Endodermal cell (in vitro differentiated cells): ENCODE measurements around the gene SLC9A3. TPM values are rescaled to one million over a fixed set of nuclear protein-coding genes. Genes with fewer than 3 reads are reported as not detected.

Experiments used
- DNase-seq: peaks from one replicate; pipeline ENCODE4 v3.0.0-alpha.2; 2017
- H3K27ac ChIP-seq: 2 replicates; pipeline ENCODE4 v1.5.1; 2013; ENCODE audit warnings: mild to moderate bottlenecking, low read depth, low read length, moderate library complexity
- H3K27me3 ChIP-seq: 2 replicates; pipeline ENCODE4 v1.6.1; 2013; ENCODE audit warnings: mild to moderate bottlenecking, low read length, moderate library complexity; ENCODE audit not compliant: insufficient read depth, control insufficient read depth, poor library complexity, severe bottlenecking
- H3K36me3 ChIP-seq: 2 replicates; pipeline ENCODE4 v1.7.0; 2013; ENCODE audit warnings: mild to moderate bottlenecking, low read length, moderate library complexity; ENCODE audit not compliant: control insufficient read depth, insufficient read depth
- H3K4me1 ChIP-seq: one replicate; pipeline ENCODE4 v1.7.0; 2013; ENCODE audit warnings: low read length; ENCODE audit not compliant: control insufficient read depth, insufficient read depth
- H3K4me3 ChIP-seq: 2 replicates; pipeline ENCODE4 v1.5.1; 2013; ENCODE audit warnings: mild to moderate bottlenecking, low read length, moderate library complexity
- H3K9ac ChIP-seq: 2 replicates; pipeline ENCODE4 v1.6.1; 2013; ENCODE audit warnings: mild to moderate bottlenecking, low read length, moderate library complexity; ENCODE audit not compliant: poor library complexity, severe bottlenecking; ENCODE audit errors: extremely low read depth
- H3K9me3 ChIP-seq: 2 replicates; pipeline ENCODE4 v1.6.1; 2013; ENCODE audit warnings: mild to moderate bottlenecking, low read length, moderate library complexity; ENCODE audit not compliant: control insufficient read depth
- H3K27ac Mint-ChIP-seq: 2 replicates; pipeline ENCODE4 v1.8.0; 2020; ENCODE audit warnings: mixed read lengths
- H3K27me3 Mint-ChIP-seq: 2 replicates; pipeline ENCODE4 v1.8.0; 2021; ENCODE audit warnings: mild to moderate bottlenecking, mixed read lengths; ENCODE audit not compliant: insufficient read depth
- H3K36me3 Mint-ChIP-seq: 2 replicates; pipeline ENCODE4 v1.8.0; 2020; ENCODE audit warnings: low read depth, mixed read lengths
- H3K4me1 Mint-ChIP-seq: 2 replicates; pipeline ENCODE4 v1.8.0; 2020; ENCODE audit warnings: mixed read lengths
- H3K4me3 Mint-ChIP-seq: 2 replicates; pipeline ENCODE4 v1.8.0; 2020; ENCODE audit warnings: mild to moderate bottlenecking, moderate library complexity, mixed read lengths
- H3K9me3 Mint-ChIP-seq: 2 replicates; pipeline ENCODE4 v1.8.0; 2020; ENCODE audit warnings: mild to moderate bottlenecking, mixed read lengths
- CTCF ChIP-seq: fragments of 200-600 bp; sonication (generic); conservative IDR thresholded peaks from 2 replicates; pipeline ENCODE4 v1.5.0; 2021; ENCODE audit warnings: antibody characterized with exemption, mild to moderate bottlenecking
- WGBS, 2 experiments: methylation state at CpG; one replicate each; pipeline versions ENCODE4 v1.1.5 to v1.1.7; 2013; ENCODE audit warnings: missing lambda C conversion rate in 2 of 2, mixed read lengths in 1 of 2; ENCODE audit not compliant: insufficient coverage in 1 of 2, insufficient read length in 1 of 2; 5-methylcytosine and 5-hydroxymethylcytosine counted together
- total RNA-seq, 2 donors: library from RNA; stranded (reverse); fragmentation: NEBNext Ultra II Directional in 1 of 2; extraction: Animal tissue kit (Norgen Biotek cat#: 25700) in 1 of 2; gene quantifications; 2 replicates in 1 of 2; 3 replicates in 1 of 2; pipeline ENCODE4 v1.2.1, GENCODE V29; 2021

Gene SLC9A3
- total RNA-seq, 2 donors from 2014 or later: 1.3 to 1.5 TPM

DNA sequence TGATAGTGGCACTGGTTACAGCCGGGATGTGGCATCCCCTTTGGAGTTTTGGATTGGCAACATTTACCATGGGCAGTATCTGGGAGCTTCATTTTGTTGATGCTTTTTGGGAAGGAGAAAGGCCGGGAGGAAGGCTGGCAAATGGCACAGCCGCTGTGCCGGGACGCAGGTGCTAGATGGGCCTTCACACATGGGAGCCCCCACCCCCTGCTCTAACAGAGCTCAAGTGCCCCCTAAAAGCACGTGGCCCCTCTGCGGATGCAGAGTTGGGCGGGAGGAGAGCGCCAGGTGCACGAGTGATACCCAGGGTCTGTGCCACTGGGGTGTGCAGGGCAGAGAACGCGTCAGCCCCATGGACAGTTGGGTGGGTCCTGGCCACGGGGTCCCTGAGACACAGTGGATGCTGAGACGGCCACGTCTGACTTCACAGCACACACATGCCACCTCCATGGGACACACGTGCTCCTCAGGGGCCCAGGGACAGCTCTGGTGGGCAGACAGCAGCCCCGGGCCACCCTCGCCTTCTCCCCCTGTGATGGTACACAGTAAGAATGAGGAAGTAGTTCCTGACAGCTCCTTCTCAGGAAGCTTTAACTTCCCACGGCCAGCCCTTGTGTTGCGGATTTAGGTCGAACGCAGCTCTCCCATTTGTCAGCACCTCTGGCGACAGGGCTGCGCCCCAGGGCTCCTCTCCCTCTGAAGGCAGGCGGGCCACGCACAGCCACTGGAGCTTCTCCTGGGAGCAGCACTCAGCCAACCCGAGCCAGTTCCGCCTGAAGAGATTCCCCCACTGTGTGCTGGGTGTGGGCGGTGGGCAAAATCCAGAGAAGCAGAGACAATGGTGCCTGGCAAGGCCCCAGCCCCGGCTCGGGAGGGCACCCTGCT is 10.8 kb downstream of the SLC9A3 start:
- WGBS, 2 experiments: 87% methylated on average over 17 to 31 of the region's 31 CpGs
- no peaks in the 10 kb centered on the region for H3K36me3 Mint-ChIP-seq
- Histone ChIP-seq H3K9me3 (no peaks in the 10 kb centered on the region), H3K27me3 (peaks cover 24% of the 10 kb centered on the region), H3K36me3 (no peaks in the 10 kb centered on the region), H3K9ac (no peak overlapping the region), H3K4me1 (peaks cover 6% of the 10 kb centered on the region), H3K4me3 (no peak overlapping the region), H3K27ac (no peak overlapping the region)
- peaks cover 25% of the 10 kb centered on the region for H3K27me3 Mint-ChIP-seq
- no peaks in the 10 kb centered on the region for H3K9me3 Mint-ChIP-seq
- no peak for TF ChIP-seq CTCF
- H3K27ac Mint-ChIP-seq: no peak overlapping the region
- DNase-seq: no peak
- no peak overlapping the region for H3K4me3 Mint-ChIP-seq
- H3K4me1 Mint-ChIP-seq: peaks cover 13% of the 10 kb centered on the region

- Mint-ChIP-seq H3K36me3 (no peaks in the 10 kb centered on the region), H3K27ac (no peak overlapping the region), H3K9me3 (peaks cover 4% of the 10 kb centered on the region), H3K4me3 (no peak overlapping the region), H3K4me1 (peaks cover 13% of the 10 kb centered on the region), H3K27me3 (peaks cover 12% of the 10 kb centered on the region)
- DNase-seq: no peak
- Histone ChIP-seq H3K27ac (no peak overlapping the region), H3K9me3 (no peaks in the 10 kb centered on the region), H3K4me1 (peaks cover 6% of the 10 kb centered on the region), H3K27me3 (peaks cover 5% of the 10 kb centered on the region), H3K9ac (no peak overlapping the region), H3K36me3 (no peaks in the 10 kb centered on the region), H3K4me3 (no peak overlapping the region)
- no peak for TF ChIP-seq CTCF
- 95 to 96% methylated on average over 16 of the region's 16 CpGs for WGBS, 2 experiments
These were observed 12.8 kb downstream of the SLC9A3 start for GRCh38 chr5:511476-511875.

- H3K36me3 Mint-ChIP-seq: no peaks in the 10 kb centered on the region
- H3K27me3 ChIP-seq: no peaks in the 10 kb centered on the region
- H3K4me3 Mint-ChIP-seq: no peak overlapping the region
- H3K9ac ChIP-seq: no peak overlapping the region
- no peak overlapping the region for H3K27ac Mint-ChIP-seq
- peaks cover 13% of the 10 kb centered on the region for H3K4me1 Mint-ChIP-seq
- H3K9me3 Mint-ChIP-seq: peaks cover 5% of the 10 kb centered on the region
- H3K4me3 ChIP-seq: no peak overlapping the region
- WGBS, 2 experiments: 73 to 86% methylated on average over 7 to 9 of the region's 9 CpGs
- H3K27ac ChIP-seq: no peak overlapping the region
- TF ChIP-seq CTCF: no peak
- H3K4me1 ChIP-seq: peaks cover 6% of the 10 kb centered on the region
- H3K27me3 Mint-ChIP-seq: peaks cover 9% of the 10 kb centered on the region
- no peaks in the 10 kb centered on the region for H3K36me3 ChIP-seq
- no peak for DNase-seq
- no peaks in the 10 kb centered on the region for H3K9me3 ChIP-seq
These were observed 13.7 kb downstream of the SLC9A3 start for GRCh38 chr5:510521-510920.
